Kidney (tissue), 14 donors: Measurements from ENCODE around the gene PITRM1. TPM values are rescaled to one million over a fixed set of nuclear protein-coding genes. Genes with fewer than 3 reads are reported as not detected.
A peak's percentile ranks its signal among the peaks of the same experiment; 100 is the strongest.

Experiments
- DNase-seq, 5 donors: peaks; one replicate each; pipeline ENCODE4 v3.0.0-alpha.2; 2013 to 2020
- FAIRE-seq: peaks from 2 replicates; lab custom pipeline; 2012; peaks lifted over from hg19 to GRCh38; lab: Jason Lieb, UNC
- H3K27ac ChIP-seq, 2 donors: one replicate each; pipeline ENCODE4 v1.7.0; 2013; ENCODE audit warnings: low read depth in 2 of 2, low read length in 2 of 2, inconsistent platforms in 1 of 2
- H3K27me3 ChIP-seq: one replicate; pipeline ENCODE4 v1.7.1; 2013; ENCODE audit warnings: low read length, inconsistent platforms; ENCODE audit not compliant: control insufficient read depth, insufficient read depth
- H3K36me3 ChIP-seq, 3 donors: one replicate each; pipeline versions ENCODE4 v1.7.0 to v1.7.1; 2013; ENCODE audit warnings: low read length in 3 of 3, control low read depth in 1 of 3, inconsistent platforms in 1 of 3; ENCODE audit not compliant: insufficient read depth in 3 of 3, control insufficient read depth in 2 of 3
- H3K4me1 ChIP-seq, 3 donors: one replicate each; pipeline versions ENCODE4 v1.7.0 to v1.7.1; 2013; ENCODE audit warnings: low read length in 3 of 3, inconsistent platforms in 1 of 3, low read depth in 1 of 3; ENCODE audit not compliant: control insufficient read depth in 2 of 3, insufficient read depth in 2 of 3
- H3K4me3 ChIP-seq, 3 donors: one replicate each; pipeline versions ENCODE4 v1.7.0 to v1.8.1; 2013; ENCODE audit warnings: low read length in 3 of 3, control low read depth in 1 of 3, inconsistent platforms in 1 of 3
- H3K9ac ChIP-seq, 3 donors: one replicate each; pipeline versions ENCODE4 v1.7.0 to v1.7.1; 2013; ENCODE audit warnings: low read length in 3 of 3, control low read depth in 1 of 3, inconsistent platforms in 1 of 3
- H3K9me3 ChIP-seq, 3 donors: one replicate each; pipeline versions ENCODE4 v1.7.0 to v1.7.1; 2013; ENCODE audit warnings: low read length in 3 of 3, control low read depth in 1 of 3, inconsistent platforms in 1 of 3; ENCODE audit not compliant: control insufficient read depth in 2 of 3, insufficient read depth in 1 of 3
- intact Hi-C: fragments of 100-400 bp; cut with DNase I; formaldehyde crosslinking; loops from one replicate; pipeline ENCODE4 v1.11.1; 2022
- polyA plus RNA-seq: library from polyadenylated mRNA; stranded (reverse); fragments of 350-450 nt; fragmentation: Illumina TruSeq; extraction: RNeasy Lipid Tissue Mini Kit (QIAGEN cat#74804); gene quantifications from one replicate; pipeline ENCODE4 v1.2.3, GENCODE V29; 2014; ENCODE audit warnings: low read depth, low replicate concordance; ENCODE audit not compliant: insufficient read depth
- total RNA-seq: library from RNA; stranded (reverse); fragmentation: NEBNext Ultra II Directional; extraction: Animal tissue kit (Norgen Biotek cat#: 25700); gene quantifications from one replicate; pipeline ENCODE4 v1.2.1, GENCODE V29; 2021
- TF ChIP-seq, protein P1 (sequence below): IDR thresholded peaks from 3 replicates; pipeline ENCODE4 v1.5.1; 2012; ENCODE audit warnings: mild to moderate bottlenecking, moderate library complexity, borderline replicate concordance; ENCODE audit not compliant: insufficient read depth; ENCODE audit errors: extremely low read depth
- donor health status: control.
- donor health status: control.
- donor health status: control.
- donor health status: control.
- donor health status: control.
- donor health status: DM: yes; HTN: yes; CAD: no.
- donor health status: Normal renal cell carcinoma (clear cell type).

Gene PITRM1
- total and polyA plus RNA-seq, 2 donors from 2014 or later: 28.8 to 60.7 TPM

DNA sequence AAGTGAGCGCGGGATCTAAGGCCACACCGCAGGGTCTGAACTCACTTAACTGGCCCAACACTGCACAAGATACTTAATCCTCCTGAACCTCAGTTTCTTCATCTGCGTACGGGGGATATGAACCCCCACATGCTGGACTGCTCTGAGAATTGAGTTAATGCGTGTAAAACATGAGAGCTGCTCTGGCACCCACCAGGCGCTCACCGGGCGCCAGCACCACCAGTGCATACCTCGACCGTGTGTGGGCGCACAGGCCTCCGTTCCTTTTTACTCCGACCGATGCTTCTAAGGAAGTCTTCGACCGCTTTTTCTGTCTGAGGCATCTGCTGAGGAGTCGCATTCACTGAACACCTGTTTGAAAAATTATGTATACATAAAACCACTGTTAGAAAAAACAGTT lies 27.2 kb downstream of the PITRM1 start:
- no peak overlapping the region for H3K27ac ChIP-seq
- TF ChIP-seq, protein P1, sequence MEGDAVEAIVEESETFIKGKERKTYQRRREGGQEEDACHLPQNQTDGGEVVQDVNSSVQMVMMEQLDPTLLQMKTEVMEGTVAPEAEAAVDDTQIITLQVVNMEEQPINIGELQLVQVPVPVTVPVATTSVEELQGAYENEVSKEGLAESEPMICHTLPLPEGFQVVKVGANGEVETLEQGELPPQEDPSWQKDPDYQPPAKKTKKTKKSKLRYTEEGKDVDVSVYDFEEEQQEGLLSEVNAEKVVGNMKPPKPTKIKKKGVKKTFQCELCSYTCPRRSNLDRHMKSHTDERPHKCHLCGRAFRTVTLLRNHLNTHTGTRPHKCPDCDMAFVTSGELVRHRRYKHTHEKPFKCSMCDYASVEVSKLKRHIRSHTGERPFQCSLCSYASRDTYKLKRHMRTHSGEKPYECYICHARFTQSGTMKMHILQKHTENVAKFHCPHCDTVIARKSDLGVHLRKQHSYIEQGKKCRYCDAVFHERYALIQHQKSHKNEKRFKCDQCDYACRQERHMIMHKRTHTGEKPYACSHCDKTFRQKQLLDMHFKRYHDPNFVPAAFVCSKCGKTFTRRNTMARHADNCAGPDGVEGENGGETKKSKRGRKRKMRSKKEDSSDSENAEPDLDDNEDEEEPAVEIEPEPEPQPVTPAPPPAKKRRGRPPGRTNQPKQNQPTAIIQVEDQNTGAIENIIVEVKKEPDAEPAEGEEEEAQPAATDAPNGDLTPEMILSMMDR: no peak
- H3K4me3 ChIP-seq: no peak overlapping the region
- no peak overlapping the region for H3K9ac ChIP-seq
- H3K27me3 ChIP-seq: no peaks in the 10 kb centered on the region
- H3K4me1 ChIP-seq: no peaks in the 10 kb centered on the region
- no peak for FAIRE-seq
- intact Hi-C loops: no loop called here
- DNase-seq: peak in 1 of 5 donors; percentile 22
- H3K9me3 ChIP-seq: no peaks in the 10 kb centered on the region
- H3K36me3 ChIP-seq: peaks cover 0 to 71% (median 44%) of the 10 kb centered on the region in 3 donors

- TF ChIP-seq, protein P1: no peak
- DNase-seq (no peak), FAIRE-seq (no peak)
- no peaks in the 10 kb centered on the region for H3K27me3 ChIP-seq
- peaks cover 0 to 78% (median 50%) of the 10 kb centered on the region in 3 donors for H3K36me3 ChIP-seq
- intact Hi-C loops: no loop called here
- H3K27ac ChIP-seq: no peak overlapping the region
- H3K4me3 ChIP-seq: no peak overlapping the region
- H3K4me1 ChIP-seq: no peaks in the 10 kb centered on the region
- H3K9ac ChIP-seq: no peak overlapping the region
- H3K9me3 ChIP-seq: no peaks in the 10 kb centered on the region
Measured at GRCh38 chr10:3143791-3144434, 28.7 kb downstream of the PITRM1 start.

GRCh38 chr10:3143366-3143765 lies 29.2 kb downstream of the PITRM1 start:
- FAIRE-seq (no peak), DNase-seq (peak in 1 of 5 donors; percentile 46)
- no peaks in the 10 kb centered on the region for H3K4me1 ChIP-seq
- intact Hi-C loops: no loop called here
- H3K9me3 ChIP-seq: no peaks in the 10 kb centered on the region
- H3K36me3 ChIP-seq: peaks cover 0 to 78% (median 51%) of the 10 kb centered on the region in 3 donors
- TF ChIP-seq, protein P1: no peak
- H3K9ac ChIP-seq: no peak overlapping the region
- H3K27me3 ChIP-seq: no peaks in the 10 kb centered on the region
- no peak overlapping the region for H3K27ac ChIP-seq
- H3K4me3 ChIP-seq: no peak overlapping the region
